ENCODE results near the gene KRTAP5-10. TPM values are rescaled to one million over a fixed set of nuclear protein-coding genes. Genes with fewer than 3 reads are reported as not detected.
"Not testable (repeated sequence)": the region's sequence is repeated elsewhere in the genome, so short reads cannot be mapped to it uniquely, and the experiment has no call there.

The KRTAP5-10 gene
- total RNA-seq, 2 donors from 2014 or later, result not detected

DNA sequence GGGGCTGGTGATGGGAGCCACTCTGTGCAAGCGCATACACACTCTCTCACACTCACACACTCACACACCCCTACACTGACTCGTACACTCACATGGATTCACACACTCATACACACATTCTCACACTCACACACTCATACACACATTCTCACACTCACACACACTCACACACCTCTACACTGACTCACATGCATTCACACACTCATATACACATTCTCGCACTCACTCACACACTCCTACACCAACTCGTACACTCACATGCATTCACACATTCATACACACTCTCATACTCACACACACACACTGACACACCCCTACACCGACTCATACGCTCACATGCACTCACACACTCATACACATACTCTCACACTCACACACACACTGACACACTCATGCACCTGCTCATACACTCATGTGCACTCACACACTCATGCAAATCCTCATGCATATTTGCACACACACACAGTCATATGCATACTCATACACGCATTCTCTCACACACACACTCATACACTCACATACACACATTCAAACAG lies 12.2 kb downstream of the KRTAP5-10 start:
- Histone ChIP-seq H3K36me3 (no peaks in the 10 kb centered on the region), H3K9me3 (no peaks in the 10 kb centered on the region), H3K27ac (no peak overlapping the region), H3K4me1 (replicated peaks) (no peaks in the 10 kb centered on the region), H3K27me3 (replicated peaks; ENCODE audit: insufficient read depth) (no peaks in the 10 kb centered on the region), H3K4me3 (no peak overlapping the region)
- TF ChIP-seq, protein P1, sequence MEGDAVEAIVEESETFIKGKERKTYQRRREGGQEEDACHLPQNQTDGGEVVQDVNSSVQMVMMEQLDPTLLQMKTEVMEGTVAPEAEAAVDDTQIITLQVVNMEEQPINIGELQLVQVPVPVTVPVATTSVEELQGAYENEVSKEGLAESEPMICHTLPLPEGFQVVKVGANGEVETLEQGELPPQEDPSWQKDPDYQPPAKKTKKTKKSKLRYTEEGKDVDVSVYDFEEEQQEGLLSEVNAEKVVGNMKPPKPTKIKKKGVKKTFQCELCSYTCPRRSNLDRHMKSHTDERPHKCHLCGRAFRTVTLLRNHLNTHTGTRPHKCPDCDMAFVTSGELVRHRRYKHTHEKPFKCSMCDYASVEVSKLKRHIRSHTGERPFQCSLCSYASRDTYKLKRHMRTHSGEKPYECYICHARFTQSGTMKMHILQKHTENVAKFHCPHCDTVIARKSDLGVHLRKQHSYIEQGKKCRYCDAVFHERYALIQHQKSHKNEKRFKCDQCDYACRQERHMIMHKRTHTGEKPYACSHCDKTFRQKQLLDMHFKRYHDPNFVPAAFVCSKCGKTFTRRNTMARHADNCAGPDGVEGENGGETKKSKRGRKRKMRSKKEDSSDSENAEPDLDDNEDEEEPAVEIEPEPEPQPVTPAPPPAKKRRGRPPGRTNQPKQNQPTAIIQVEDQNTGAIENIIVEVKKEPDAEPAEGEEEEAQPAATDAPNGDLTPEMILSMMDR (IDR thresholded peaks at IDR 0.05), result no peak
- TF ChIP-seq POLR2AphosphoS5 (IDR thresholded peaks at IDR 0.05), result no peak
- no peak for TF ChIP-seq POLR2A (IDR thresholded peaks at IDR 0.05)
- WGBS, result 90% methylated on average over 7 of the region's 7 CpGs
- DNase-seq (ENCODE audit: low spot score), result no peak
- intact Hi-C loops (cut with DNase I), result no loop called here

DNA sequence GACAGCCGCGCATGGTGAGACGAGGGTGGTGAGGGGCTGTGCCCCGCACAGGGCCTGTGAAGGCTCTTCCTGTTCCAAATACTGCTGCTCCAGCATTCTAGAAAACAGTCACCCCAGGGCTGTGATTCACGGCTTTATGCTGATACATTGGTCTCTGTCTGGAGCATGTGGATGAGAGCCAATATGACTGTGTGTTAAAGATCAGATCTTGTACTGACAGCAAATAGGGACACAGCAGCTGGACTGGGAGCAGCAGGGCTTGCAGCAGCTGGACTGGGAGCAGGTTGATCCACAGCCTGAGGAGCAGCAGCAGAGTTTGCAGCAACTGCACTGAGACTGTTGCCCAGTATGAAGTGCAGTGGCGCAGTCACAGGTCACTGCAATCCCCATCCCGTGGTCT lies 14.2 kb downstream of the KRTAP5-10 start:
- H3K36me3 ChIP-seq; H3K27ac ChIP-seq; intact Hi-C loops (cut with DNase I); H3K4me1 ChIP-seq (replicated peaks); H3K4me3 ChIP-seq; DNase-seq (ENCODE audit: low spot score); H3K9me3 ChIP-seq; H3K27me3 ChIP-seq (replicated peaks; ENCODE audit: insufficient read depth): not testable (repeated sequence)
- WGBS, result 61% methylated on average over 7 of the region's 7 CpGs

DNA sequence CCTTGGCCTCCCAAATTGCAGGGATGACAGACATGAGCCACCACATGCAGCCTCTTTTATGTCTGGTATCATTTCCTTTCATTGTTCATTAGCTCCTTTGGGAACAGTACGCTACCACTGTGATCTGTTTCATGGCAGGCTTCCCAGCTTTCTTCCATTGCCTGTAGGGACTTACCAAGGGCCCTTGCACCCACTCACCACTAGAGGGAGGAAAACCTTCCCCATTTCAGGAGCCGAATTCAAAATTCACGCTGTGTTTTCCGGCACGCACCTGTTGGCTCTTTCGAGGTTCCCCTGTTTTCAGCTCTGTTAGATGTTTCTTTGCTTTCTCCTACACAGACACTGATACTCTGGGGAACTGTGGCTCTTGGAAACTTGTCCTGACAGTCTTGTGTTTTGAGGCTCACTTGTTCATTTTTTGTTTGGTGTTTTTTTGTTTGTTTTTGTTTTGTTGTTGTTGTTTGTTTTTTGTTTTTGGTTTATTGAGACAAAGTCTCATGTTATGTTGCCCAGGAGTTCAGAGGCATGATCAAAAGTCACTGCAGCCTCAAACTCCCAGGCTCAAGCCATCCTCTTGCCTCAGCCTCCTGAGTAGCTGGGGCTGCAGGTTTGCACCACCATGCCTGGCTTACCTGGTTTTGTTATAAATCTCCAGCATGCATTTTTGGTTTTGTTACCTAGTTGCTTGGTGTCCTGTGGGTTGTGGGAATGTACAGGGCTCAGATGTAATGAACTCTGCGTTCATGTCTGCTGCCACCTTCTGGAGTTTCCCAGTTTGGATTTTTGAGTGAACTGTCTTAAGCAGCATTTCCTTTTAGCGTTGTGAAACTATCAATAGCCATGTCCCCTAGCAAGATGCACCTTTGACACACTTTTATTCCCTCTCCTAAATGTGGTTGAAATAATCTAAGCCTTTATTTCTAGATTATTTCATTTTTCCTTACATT lies 15.0 kb downstream of the KRTAP5-10 start:
- H3K4me1 ChIP-seq (replicated peaks), result no peaks in the 10 kb centered on the region
- intact Hi-C loops (cut with DNase I), result no loop called here
- H3K27ac ChIP-seq, result no peak overlapping the region
- WGBS, result 10% methylated on average over 8 of the region's 8 CpGs
- no peak for TF ChIP-seq POLR2A (IDR thresholded peaks at IDR 0.05)
- TF ChIP-seq POLR2AphosphoS5 (IDR thresholded peaks at IDR 0.05), result peak; percentile 37
- TF ChIP-seq, protein P1 (IDR thresholded peaks at IDR 0.05), result peak; percentile 46 to 77 (median 63)
- H3K36me3 ChIP-seq, result no peaks in the 10 kb centered on the region
- no peak overlapping the region for H3K4me3 ChIP-seq
- H3K9me3 ChIP-seq, result no peaks in the 10 kb centered on the region
- no peaks in the 10 kb centered on the region for H3K27me3 ChIP-seq (replicated peaks; ENCODE audit: insufficient read depth)
- peak; percentile 79 for DNase-seq (ENCODE audit: low spot score)

DNA sequence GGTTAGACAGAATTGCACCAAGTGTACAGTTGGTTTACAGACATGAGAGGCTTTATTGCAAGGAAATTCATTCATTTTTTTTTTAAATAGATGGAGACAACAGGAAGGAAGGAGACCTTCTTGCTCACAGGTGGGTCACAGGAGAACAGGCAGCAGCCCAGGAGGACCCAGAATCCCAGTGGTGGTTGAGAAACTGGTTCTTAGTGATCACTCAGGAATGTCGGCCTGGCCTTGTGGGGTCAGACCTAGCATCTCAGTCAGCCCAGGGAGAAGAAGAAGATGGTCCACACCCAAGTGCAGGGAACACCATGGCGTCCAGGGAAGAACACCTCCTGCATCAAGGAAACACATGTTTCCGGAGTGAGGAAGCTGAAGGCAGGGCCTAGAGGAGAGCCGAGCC lies 16.5 kb downstream of the KRTAP5-10 start:
- 87% methylated on average over 4 of the region's 4 CpGs for WGBS

DNA sequence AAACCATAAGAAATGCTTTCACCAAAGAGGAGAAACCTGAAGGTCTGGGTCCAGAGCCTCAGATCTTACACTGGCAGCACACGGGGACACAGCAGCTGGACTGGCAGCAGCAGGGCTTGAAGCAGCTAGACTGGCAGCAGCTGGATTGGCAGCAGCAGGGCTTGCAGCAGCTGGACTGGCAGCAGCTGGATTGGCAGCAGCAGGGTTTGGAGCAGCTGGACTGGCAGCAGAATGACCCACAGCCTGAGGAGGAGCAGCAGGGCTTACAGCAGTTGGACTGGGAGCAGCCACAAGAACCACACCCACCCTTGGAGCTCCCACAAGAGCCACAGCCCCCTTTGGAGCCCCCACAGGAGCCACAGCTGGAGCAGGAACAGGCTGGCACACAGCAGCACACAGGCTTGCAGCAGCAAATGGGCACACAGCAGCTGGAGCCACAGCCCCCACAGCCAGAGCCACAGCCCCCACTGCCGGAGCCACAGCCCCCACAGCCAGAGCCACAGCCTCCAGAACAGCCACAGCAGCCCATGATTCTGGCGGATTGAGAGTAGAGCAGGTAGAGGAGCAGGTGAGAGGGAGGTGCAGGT lies 17.0 kb downstream of the KRTAP5-10 start, which contains the start of gene KRTAP5-11:
KRTAP5-11 (minus strand) TSS at position 567 of the 587 bp plus-strand sequence; CDS start at position 529, 38 bp downstream.
- no peak for DNase-seq (ENCODE audit: low spot score)
- Histone ChIP-seq H3K4me3 (no peak within 1 kb of the TSS), H3K9me3 (no peaks in the 10 kb centered on the region), H3K4me1 (replicated peaks) (no peaks in the 10 kb centered on the region), H3K36me3 (no peaks in the 10 kb centered on the region), H3K27ac (no peak within 1 kb of the TSS), H3K27me3 (replicated peaks; ENCODE audit: insufficient read depth) (no peaks in the 10 kb centered on the region)
- intact Hi-C loops (cut with DNase I), result no loop called here
- TF ChIP-seq, protein P1 (IDR thresholded peaks at IDR 0.05), result no peak
- TF ChIP-seq POLR2A (IDR thresholded peaks at IDR 0.05) (no peak), POLR2AphosphoS5 (IDR thresholded peaks at IDR 0.05) (no peak)
- 89% methylated on average over 2 of the region's 3 CpGs for WGBS

More for the DNA sequence above, 16.5 kb downstream of the KRTAP5-10 start:
- TF ChIP-seq, protein P1 (IDR thresholded peaks at IDR 0.05), result no peak
- TF ChIP-seq POLR2A (IDR thresholded peaks at IDR 0.05) (no peak), POLR2AphosphoS5 (IDR thresholded peaks at IDR 0.05) (no peak)
- no peaks in the 10 kb centered on the region for H3K27me3 ChIP-seq (replicated peaks; ENCODE audit: insufficient read depth)
- no peak for DNase-seq (ENCODE audit: low spot score)
- H3K4me1 ChIP-seq (replicated peaks), result no peaks in the 10 kb centered on the region
- H3K36me3 ChIP-seq, result no peaks in the 10 kb centered on the region
- H3K27ac ChIP-seq, result no peak overlapping the region
- H3K4me3 ChIP-seq, result no peak overlapping the region
- H3K9me3 ChIP-seq, result no peaks in the 10 kb centered on the region
- intact Hi-C loops (cut with DNase I), result no loop called here

DNA sequence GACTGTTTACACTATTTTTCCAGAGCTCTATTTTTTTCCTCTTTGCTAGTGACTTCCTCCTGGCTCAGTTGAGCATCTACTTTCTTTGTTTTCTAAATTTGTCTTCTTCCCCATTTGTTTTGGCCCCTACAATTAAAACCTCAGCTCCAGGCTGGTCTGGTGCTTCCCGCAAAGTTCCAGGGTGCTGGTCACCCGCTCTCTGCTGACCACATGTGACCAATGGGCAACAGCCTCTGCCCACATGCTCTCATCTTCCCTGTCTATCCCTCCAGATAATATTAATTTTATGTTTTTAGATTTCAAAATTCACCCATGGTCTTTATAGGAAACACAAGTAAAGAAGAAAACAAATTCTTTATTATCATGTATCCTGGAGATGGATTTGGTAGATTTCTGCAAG lies 17.6 kb downstream of the KRTAP5-10 start:
- intact Hi-C loops (cut with DNase I); H3K27me3 ChIP-seq (replicated peaks; ENCODE audit: insufficient read depth); H3K27ac ChIP-seq; H3K36me3 ChIP-seq; H3K4me1 ChIP-seq (replicated peaks); H3K9me3 ChIP-seq; H3K4me3 ChIP-seq; DNase-seq (ENCODE audit: low spot score): not testable (repeated sequence)
- WGBS, result 92% methylated on average over 2 of the region's 2 CpGs

DNA sequence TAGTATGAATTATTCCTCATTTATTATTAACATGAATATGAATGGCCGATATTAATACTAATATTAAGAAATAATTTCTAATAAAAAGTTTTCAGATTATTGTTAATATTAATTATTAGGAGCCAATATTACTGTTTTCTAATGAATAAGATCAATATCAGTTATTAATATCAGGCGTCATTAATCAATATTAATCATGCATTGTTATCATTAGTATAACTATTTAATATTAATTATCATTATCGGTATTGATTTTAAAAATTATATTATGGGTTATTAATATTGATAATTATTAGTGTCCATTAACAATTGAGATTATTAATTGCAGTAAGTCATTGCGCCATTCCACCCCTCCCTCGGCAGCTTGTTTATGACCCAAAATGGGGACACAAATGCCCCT lies 20.3 kb downstream of the KRTAP5-10 start:
- H3K4me1 ChIP-seq (replicated peaks); H3K9me3 ChIP-seq; DNase-seq (ENCODE audit: low spot score); H3K27me3 ChIP-seq (replicated peaks; ENCODE audit: insufficient read depth); intact Hi-C loops (cut with DNase I); H3K4me3 ChIP-seq; H3K27ac ChIP-seq; H3K36me3 ChIP-seq: not testable (repeated sequence)
- WGBS, result 91% methylated on average over 5 of the region's 5 CpGs

DNA sequence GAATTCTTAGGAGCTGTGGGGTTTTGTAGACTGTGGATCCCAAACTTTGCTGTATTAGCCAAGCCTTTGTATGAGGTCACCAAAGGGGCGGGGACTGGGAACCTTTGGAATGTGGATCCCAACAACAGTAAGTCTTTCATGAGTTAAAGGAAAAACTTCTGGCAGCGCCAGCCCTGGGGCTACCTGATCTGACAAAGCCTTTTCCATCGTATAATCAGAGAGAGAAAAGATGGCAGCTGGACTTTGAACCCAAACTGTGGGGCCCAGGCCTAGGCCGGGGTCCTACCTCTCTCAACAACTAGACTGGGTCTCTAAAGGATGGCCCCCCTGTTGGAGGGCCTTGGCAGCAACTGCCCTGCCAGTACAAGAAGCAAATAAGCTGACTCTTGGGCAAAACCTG lies 23.0 kb downstream of the KRTAP5-10 start:
- H3K36me3 ChIP-seq; H3K4me3 ChIP-seq; H3K4me1 ChIP-seq (replicated peaks); H3K27ac ChIP-seq; H3K27me3 ChIP-seq (replicated peaks; ENCODE audit: insufficient read depth); H3K9me3 ChIP-seq; intact Hi-C loops (cut with DNase I); DNase-seq (ENCODE audit: low spot score): not testable (repeated sequence)
- WGBS, result 55% methylated on average over 4 of the region's 4 CpGs

Measured in prostate gland (tissue), 2 donors.